DOHH2 (cell line): ENCODE data around the gene NAP1L1.

Experiments used
- CTCF ChIP-seq: fragments of 200-600 bp; sonication (generic); IDR thresholded peaks from one replicate; pipeline ENCODE4 v1.5.1; 2014; ENCODE audit warnings: antibody characterized with exemption, mild to moderate bottlenecking, low read depth, low read length; ENCODE audit not compliant: poor library complexity, severe bottlenecking
- EZH2phosphoT487 ChIP-seq: fragments of 200-600 bp; sonication (generic); IDR thresholded peaks from 2 replicates; pipeline ENCODE4 v1.6.1; 2017; ENCODE audit warnings: borderline replicate concordance, mild to moderate bottlenecking, antibody characterized with exemption, low read length, moderate library complexity, mixed read lengths

DNA sequence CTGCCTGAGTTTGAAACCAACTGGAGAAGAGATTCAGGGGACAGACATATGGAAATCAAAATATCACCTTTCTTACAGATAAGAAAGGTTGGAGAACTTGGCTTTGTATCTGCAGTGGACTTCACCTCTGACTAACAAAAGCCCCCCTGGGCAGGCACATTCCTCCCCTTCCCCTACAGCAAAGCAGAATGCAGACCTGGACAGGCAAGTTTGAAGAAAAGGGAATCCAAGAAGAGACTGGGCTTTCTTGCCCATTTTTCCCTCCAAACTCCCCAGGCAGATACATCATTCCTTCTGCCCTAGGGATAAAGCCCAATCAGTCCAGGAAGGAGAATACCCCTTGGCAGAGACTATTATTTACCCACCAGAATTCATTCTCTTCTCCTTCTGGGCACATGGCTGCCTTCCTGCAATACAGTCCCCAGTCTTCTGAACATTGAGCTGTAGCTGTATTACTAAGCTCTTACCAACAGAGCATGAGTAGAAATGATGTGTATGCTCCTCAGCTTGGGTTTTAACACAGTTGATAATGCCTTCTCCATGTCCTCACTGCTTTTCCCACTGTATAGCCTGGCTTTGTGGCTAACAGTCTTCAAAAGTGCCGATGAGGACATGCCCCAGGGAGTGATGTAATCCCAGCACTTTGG lies 17.4 kb upstream of the NAP1L1 start:
- TF ChIP-seq CTCF: no peak
- TF ChIP-seq EZH2phosphoT487: no peak
